ENCODE measurements around the gene NEGR1. TPM values are rescaled to one million over a fixed set of nuclear protein-coding genes. Genes with fewer than 3 reads are reported as not detected.

NEGR1 gene
- polyA plus RNA-seq, 1 donor from 2014 or later, result 47.4 TPM

DNA sequence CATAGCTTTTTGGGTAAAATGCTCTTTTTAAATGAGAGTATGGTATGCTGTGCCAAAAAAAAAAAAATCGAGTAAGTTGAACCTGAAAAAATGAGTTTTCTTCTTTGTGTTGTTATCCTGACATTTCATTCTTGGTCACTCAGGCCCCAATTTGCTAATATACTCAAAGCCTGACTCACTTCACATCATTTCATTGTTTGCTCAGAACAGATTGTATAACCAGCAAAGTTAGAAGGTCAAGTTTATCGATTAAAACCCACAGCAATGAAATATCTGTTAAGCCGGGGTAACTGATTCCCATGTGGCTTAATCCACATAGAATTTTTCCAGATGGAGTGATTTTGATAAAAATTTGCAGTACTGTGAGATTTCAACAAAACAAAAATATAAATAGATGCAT, 363.7 kb downstream of the NEGR1 start:
- Histone ChIP-seq H3K9me2 (ENCODE audit: insufficient read depth, low read length) (no peaks in the 10 kb centered on the region), H3K9me3 (ENCODE audit: low read length) (no peaks in the 10 kb centered on the region), H3K79me2 (replicated peaks; ENCODE audit: insufficient read depth, low read length) (no peaks in the 10 kb centered on the region), H3K9ac (ENCODE audit: low read length) (no peak overlapping the region), H3K27ac (ENCODE audit: low read length) (no peak overlapping the region), H3K4me2 (ENCODE audit: low read length) (no peak overlapping the region), H2AFZ (ENCODE audit: low read depth, low read length) (no peak overlapping the region), H3K4me3 (ENCODE audit: low read length) (no peak overlapping the region), H4K20me1 (ENCODE audit: insufficient read depth) (no peaks in the 10 kb centered on the region), H3K36me3 (ENCODE audit: insufficient read depth, low read length) (no peaks in the 10 kb centered on the region), H3K27me3 (ENCODE audit: insufficient read depth, low read depth, low read length) (no peaks in the 10 kb centered on the region), H3F3A (ENCODE audit: insufficient read depth, low read length, poor library complexity, severe bottlenecking) (no peaks in the 10 kb centered on the region)
- TF ChIP-seq RAD21 (conservative IDR thresholded peaks at IDR 0.05), result no peak
- no peak for TF ChIP-seq EP300 (conservative IDR thresholded peaks at IDR 0.05; ENCODE audit: poor library complexity, severe bottlenecking)
- no peak for TF ChIP-seq SMC3 (conservative IDR thresholded peaks at IDR 0.05; ENCODE audit: poor library complexity)

DNA sequence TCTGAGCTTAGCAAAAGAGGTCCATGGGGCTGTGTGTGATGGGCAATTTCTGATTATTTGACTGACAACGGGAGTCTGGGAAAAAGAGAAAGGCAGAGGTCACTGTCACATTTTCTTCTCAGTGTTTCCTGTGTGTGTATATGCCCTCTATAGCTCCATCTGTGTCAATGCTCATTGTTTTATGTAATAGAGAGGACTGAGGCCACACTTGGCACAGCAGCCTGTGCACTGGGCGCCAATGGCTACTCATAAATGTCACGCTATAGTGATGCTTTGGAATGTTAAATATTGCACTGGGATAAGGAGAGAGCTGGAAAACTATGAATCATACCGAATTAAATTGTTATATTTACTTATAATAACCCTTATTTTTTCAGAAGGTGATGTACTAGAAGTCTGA, 365.4 kb downstream of the NEGR1 start:
- no peaks in the 10 kb centered on the region for H3K36me3 ChIP-seq (ENCODE audit: insufficient read depth, low read length)
- H3K4me3 ChIP-seq (ENCODE audit: low read length), result no peak overlapping the region
- H3K27me3 ChIP-seq (ENCODE audit: insufficient read depth, low read depth, low read length), result no peaks in the 10 kb centered on the region
- no peak overlapping the region for H3K27ac ChIP-seq (ENCODE audit: low read length)
- no peaks in the 10 kb centered on the region for H3K9me2 ChIP-seq (ENCODE audit: insufficient read depth, low read length)
- H3K9me3 ChIP-seq (ENCODE audit: low read length), result no peaks in the 10 kb centered on the region
- no peak overlapping the region for H2AFZ ChIP-seq (ENCODE audit: low read depth, low read length)
- H3K4me2 ChIP-seq (ENCODE audit: low read length), result no peak overlapping the region
- H4K20me1 ChIP-seq (ENCODE audit: insufficient read depth), result no peaks in the 10 kb centered on the region
- TF ChIP-seq EZH2 (IDR thresholded peaks at IDR 0.05; ENCODE audit: borderline replicate concordance, insufficient read depth, low read length, poor library complexity, severe bottlenecking) (no peak), EP300 (conservative IDR thresholded peaks at IDR 0.05; ENCODE audit: poor library complexity, severe bottlenecking) (no peak), POLR2AphosphoS5 (IDR thresholded peaks at IDR 0.05) (no peak)
- TF ChIP-seq, protein P1, sequence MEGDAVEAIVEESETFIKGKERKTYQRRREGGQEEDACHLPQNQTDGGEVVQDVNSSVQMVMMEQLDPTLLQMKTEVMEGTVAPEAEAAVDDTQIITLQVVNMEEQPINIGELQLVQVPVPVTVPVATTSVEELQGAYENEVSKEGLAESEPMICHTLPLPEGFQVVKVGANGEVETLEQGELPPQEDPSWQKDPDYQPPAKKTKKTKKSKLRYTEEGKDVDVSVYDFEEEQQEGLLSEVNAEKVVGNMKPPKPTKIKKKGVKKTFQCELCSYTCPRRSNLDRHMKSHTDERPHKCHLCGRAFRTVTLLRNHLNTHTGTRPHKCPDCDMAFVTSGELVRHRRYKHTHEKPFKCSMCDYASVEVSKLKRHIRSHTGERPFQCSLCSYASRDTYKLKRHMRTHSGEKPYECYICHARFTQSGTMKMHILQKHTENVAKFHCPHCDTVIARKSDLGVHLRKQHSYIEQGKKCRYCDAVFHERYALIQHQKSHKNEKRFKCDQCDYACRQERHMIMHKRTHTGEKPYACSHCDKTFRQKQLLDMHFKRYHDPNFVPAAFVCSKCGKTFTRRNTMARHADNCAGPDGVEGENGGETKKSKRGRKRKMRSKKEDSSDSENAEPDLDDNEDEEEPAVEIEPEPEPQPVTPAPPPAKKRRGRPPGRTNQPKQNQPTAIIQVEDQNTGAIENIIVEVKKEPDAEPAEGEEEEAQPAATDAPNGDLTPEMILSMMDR (IDR thresholded peaks at IDR 0.05; ENCODE audit: poor library complexity, severe bottlenecking), result no peak
- H3K79me2 ChIP-seq (replicated peaks; ENCODE audit: insufficient read depth, low read length), result no peaks in the 10 kb centered on the region
- no peak overlapping the region for H3K9ac ChIP-seq (ENCODE audit: low read length)
- H3F3A ChIP-seq (ENCODE audit: insufficient read depth, low read length, poor library complexity, severe bottlenecking), result no peaks in the 10 kb centered on the region

DNA sequence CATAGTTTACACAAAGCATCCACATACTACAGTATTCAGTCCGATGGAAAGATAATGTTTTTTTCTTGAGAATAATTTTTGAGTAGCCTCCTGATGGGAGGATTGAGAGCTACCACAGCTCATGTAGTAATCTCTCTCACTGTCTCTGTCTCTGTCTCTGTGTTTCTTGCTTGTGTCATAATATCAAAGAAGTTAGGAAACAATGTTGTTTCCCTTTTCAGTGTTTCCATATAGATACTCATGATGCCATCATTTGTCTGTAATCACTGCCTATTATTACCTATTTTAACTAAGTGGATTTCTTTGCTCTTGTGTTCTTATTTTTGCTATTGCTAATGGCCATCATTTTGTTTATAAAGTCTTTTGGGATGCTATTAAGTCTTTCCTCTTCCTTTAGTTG, 367.7 kb downstream of the NEGR1 start:
- H3K27me3 ChIP-seq (ENCODE audit: insufficient read depth, low read depth, low read length), result no peaks in the 10 kb centered on the region
- no peaks in the 10 kb centered on the region for H3K36me3 ChIP-seq (ENCODE audit: insufficient read depth, low read length)
- no peaks in the 10 kb centered on the region for H3F3A ChIP-seq (ENCODE audit: insufficient read depth, low read length, poor library complexity, severe bottlenecking)
- no peaks in the 10 kb centered on the region for H3K9me2 ChIP-seq (ENCODE audit: insufficient read depth, low read length)
- no peak overlapping the region for H3K27ac ChIP-seq (ENCODE audit: low read length)
- H3K79me2 ChIP-seq (replicated peaks; ENCODE audit: insufficient read depth, low read length), result no peaks in the 10 kb centered on the region
- no peak overlapping the region for H3K4me2 ChIP-seq (ENCODE audit: low read length)
- no peak overlapping the region for H2AFZ ChIP-seq (ENCODE audit: low read depth, low read length)
- H3K4me3 ChIP-seq (ENCODE audit: low read length), result no peak overlapping the region
- TF ChIP-seq TAF1 (IDR thresholded peaks at IDR 0.05; ENCODE audit: low read depth), result no peak
- no peak for TF ChIP-seq POLR2AphosphoS5 (IDR thresholded peaks at IDR 0.05)
- no peak for TF ChIP-seq MXI1 (conservative IDR thresholded peaks at IDR 0.05; ENCODE audit: poor library complexity, severe bottlenecking)
- TF ChIP-seq, protein P1 (IDR thresholded peaks at IDR 0.05; ENCODE audit: poor library complexity, severe bottlenecking), result no peak
- no peak for TF ChIP-seq SMC3 (conservative IDR thresholded peaks at IDR 0.05; ENCODE audit: poor library complexity)
- no peak for TF ChIP-seq RAD21 (conservative IDR thresholded peaks at IDR 0.05)
- no peak for TF ChIP-seq EZH2 (IDR thresholded peaks at IDR 0.05; ENCODE audit: borderline replicate concordance, insufficient read depth, low read length, poor library complexity, severe bottlenecking)
- no peak for TF ChIP-seq EP300 (conservative IDR thresholded peaks at IDR 0.05; ENCODE audit: poor library complexity, severe bottlenecking)
- TF ChIP-seq, protein P2, sequence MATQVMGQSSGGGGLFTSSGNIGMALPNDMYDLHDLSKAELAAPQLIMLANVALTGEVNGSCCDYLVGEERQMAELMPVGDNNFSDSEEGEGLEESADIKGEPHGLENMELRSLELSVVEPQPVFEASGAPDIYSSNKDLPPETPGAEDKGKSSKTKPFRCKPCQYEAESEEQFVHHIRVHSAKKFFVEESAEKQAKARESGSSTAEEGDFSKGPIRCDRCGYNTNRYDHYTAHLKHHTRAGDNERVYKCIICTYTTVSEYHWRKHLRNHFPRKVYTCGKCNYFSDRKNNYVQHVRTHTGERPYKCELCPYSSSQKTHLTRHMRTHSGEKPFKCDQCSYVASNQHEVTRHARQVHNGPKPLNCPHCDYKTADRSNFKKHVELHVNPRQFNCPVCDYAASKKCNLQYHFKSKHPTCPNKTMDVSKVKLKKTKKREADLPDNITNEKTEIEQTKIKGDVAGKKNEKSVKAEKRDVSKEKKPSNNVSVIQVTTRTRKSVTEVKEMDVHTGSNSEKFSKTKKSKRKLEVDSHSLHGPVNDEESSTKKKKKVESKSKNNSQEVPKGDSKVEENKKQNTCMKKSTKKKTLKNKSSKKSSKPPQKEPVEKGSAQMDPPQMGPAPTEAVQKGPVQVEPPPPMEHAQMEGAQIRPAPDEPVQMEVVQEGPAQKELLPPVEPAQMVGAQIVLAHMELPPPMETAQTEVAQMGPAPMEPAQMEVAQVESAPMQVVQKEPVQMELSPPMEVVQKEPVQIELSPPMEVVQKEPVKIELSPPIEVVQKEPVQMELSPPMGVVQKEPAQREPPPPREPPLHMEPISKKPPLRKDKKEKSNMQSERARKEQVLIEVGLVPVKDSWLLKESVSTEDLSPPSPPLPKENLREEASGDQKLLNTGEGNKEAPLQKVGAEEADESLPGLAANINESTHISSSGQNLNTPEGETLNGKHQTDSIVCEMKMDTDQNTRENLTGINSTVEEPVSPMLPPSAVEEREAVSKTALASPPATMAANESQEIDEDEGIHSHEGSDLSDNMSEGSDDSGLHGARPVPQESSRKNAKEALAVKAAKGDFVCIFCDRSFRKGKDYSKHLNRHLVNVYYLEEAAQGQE (IDR thresholded peaks at IDR 0.05; ENCODE audit: borderline replicate concordance), result no peak
- H3K9me3 ChIP-seq (ENCODE audit: low read length), result no peaks in the 10 kb centered on the region
- H4K20me1 ChIP-seq (ENCODE audit: insufficient read depth), result no peaks in the 10 kb centered on the region
- H3K9ac ChIP-seq (ENCODE audit: low read length), result no peak overlapping the region
